HEK293 (cell line): ENCODE measurements around the gene BEND3.
A peak's percentile ranks its signal among the peaks of the same experiment; 100 is the strongest.

Experiments
- CTCF ChIA-PET: fragments of 350-600 bp; formaldehyde crosslinking; extraction: SDS; loops from one replicate; lab custom pipeline; 2021; ENCODE audit warnings: antibody characterized with exemption; lab: Yijun Ruan, JAX
- POLR2A ChIA-PET: fragments of 300-600 bp; formaldehyde crosslinking; extraction: SDS; loops from one replicate; lab custom pipeline; 2020; ENCODE audit warnings: antibody characterized with exemption, inconsistent platforms; lab: Yijun Ruan, JAX
- H3K27ac ChIP-seq: fragments of 200-500 bp; sonication (Bioruptor generic); 2 replicates; pipeline ENCODE4 v1.5.1; 2014; ENCODE audit warnings: low read depth, low read length, control low read depth, inconsistent platforms; ENCODE audit errors: extremely low read depth
- H3K36me3 ChIP-seq, 2 experiments: fragments of 200-500 bp in 1 of 2; sonication (Bioruptor generic) in 1 of 2; 1 replicate in 1 of 2; 2 replicates in 1 of 2; pipeline ENCODE4 v1.5.1; 2014 to 2017; ENCODE audit warnings: inconsistent platforms in 2 of 2, low read length in 2 of 2; ENCODE audit not compliant: control insufficient read depth in 2 of 2, insufficient read depth in 1 of 2
- H3K4me1 ChIP-seq: fragments of 200-500 bp; sonication (Bioruptor generic); 2 replicates; pipeline ENCODE4 v1.5.1; 2014; ENCODE audit warnings: mild to moderate bottlenecking, low read length, inconsistent platforms; ENCODE audit not compliant: control insufficient read depth, insufficient read depth
- H3K4me3 ChIP-seq: 2 replicates; pipeline ENCODE4 v1.5.1; 2011; ENCODE audit warnings: low read depth, mild to moderate bottlenecking, control low read depth, low read length, moderate library complexity
- H3K9me3 ChIP-seq: fragments of 200-500 bp; sonication (Bioruptor generic); 2 replicates; pipeline ENCODE4 v1.5.1; 2014; ENCODE audit warnings: low read depth, low read length, inconsistent platforms; ENCODE audit not compliant: control insufficient read depth, insufficient read depth
- GLIS1 ChIP-seq: fragments of 450-650 bp; formaldehyde crosslinking; IDR thresholded peaks from 2 replicates; pipeline ENCODE4 v1.5.1; 2016; ENCODE audit warnings: missing biosample characterization, missing genetic modification characterization
- HOXA7 ChIP-seq: sonication (generic); formaldehyde crosslinking; IDR thresholded peaks from 2 replicates; pipeline ENCODE4 v1.8.1; 2022; ENCODE audit warnings: missing genetic modification reagents, borderline replicate concordance
- KLF10 ChIP-seq: fragments of 450-650 bp; IDR thresholded peaks from 2 replicates; pipeline ENCODE4 v1.5.1; 2018; ENCODE audit warnings: missing biosample characterization, mild to moderate bottlenecking, missing genetic modification characterization
- KLF9 ChIP-seq: fragments of 450-650 bp; formaldehyde crosslinking; IDR thresholded peaks from 2 replicates; pipeline ENCODE4 v1.5.1; 2016; ENCODE audit warnings: missing biosample characterization, missing genetic modification characterization, low read depth
- MZF1 ChIP-seq: fragments of 450-650 bp; formaldehyde crosslinking; IDR thresholded peaks from 2 replicates; pipeline ENCODE4 v1.5.1; 2017; ENCODE audit warnings: missing biosample characterization, missing genetic modification characterization, borderline replicate concordance
- SCRT1 ChIP-seq: fragments of 450-650 bp; formaldehyde crosslinking; IDR thresholded peaks from 2 replicates; pipeline ENCODE4 v1.5.1; 2016; ENCODE audit warnings: missing biosample characterization, missing genetic modification characterization, borderline replicate concordance
- SCRT2 ChIP-seq: fragments of 450-650 bp; formaldehyde crosslinking; IDR thresholded peaks from 2 replicates; pipeline ENCODE4 v1.5.1; 2016; ENCODE audit warnings: missing biosample characterization, missing genetic modification characterization
- ZEB2 ChIP-seq: fragments of 450-650 bp; formaldehyde crosslinking; IDR thresholded peaks from 2 replicates; pipeline ENCODE4 v1.5.1; 2016; ENCODE audit warnings: missing biosample characterization, missing genetic modification characterization
- ZIC2 ChIP-seq: fragments of 450-650 bp; formaldehyde crosslinking; IDR thresholded peaks from 2 replicates; pipeline ENCODE4 v1.5.1; 2016; ENCODE audit warnings: missing biosample characterization, missing genetic modification characterization
- ZNF266 ChIP-seq: fragments of 450-650 bp; formaldehyde crosslinking; IDR thresholded peaks from 2 replicates; pipeline ENCODE4 v1.5.1; 2016; ENCODE audit warnings: missing biosample characterization, missing genetic modification characterization, low read depth
- ZNF292 ChIP-seq: fragments of 450-650 bp; formaldehyde crosslinking; IDR thresholded peaks from 2 replicates; pipeline ENCODE4 v1.5.1; 2016; ENCODE audit warnings: low read depth, missing biosample characterization, missing genetic modification characterization, borderline replicate concordance
- ZNF311 ChIP-seq: fragments of 450-650 bp; formaldehyde crosslinking; IDR thresholded peaks from 2 replicates; pipeline ENCODE4 v1.5.1; 2017; ENCODE audit warnings: missing biosample characterization, missing genetic modification characterization, borderline replicate concordance
- ZNF350 ChIP-seq: fragments of 450-650 bp; formaldehyde crosslinking; IDR thresholded peaks from 2 replicates; pipeline ENCODE4 v1.5.0; 2017; ENCODE audit warnings: missing biosample characterization, mild to moderate bottlenecking, missing genetic modification characterization
- ZNF404 ChIP-seq: fragments of 450-650 bp; formaldehyde crosslinking; IDR thresholded peaks from 2 replicates; pipeline ENCODE4 v1.5.1; 2017; ENCODE audit warnings: missing biosample characterization, missing genetic modification characterization
- ZNF596 ChIP-seq: fragments of 450-650 bp; IDR thresholded peaks from 2 replicates; pipeline ENCODE4 v1.5.0; 2018; ENCODE audit warnings: missing biosample characterization, mild to moderate bottlenecking, missing genetic modification characterization, moderate library complexity
- ZNF664 ChIP-seq: fragments of 450-650 bp; formaldehyde crosslinking; IDR thresholded peaks from 2 replicates; pipeline ENCODE4 v1.5.1; 2016; ENCODE audit warnings: missing biosample characterization, missing genetic modification characterization
- ZNF707 ChIP-seq: fragments of 450-650 bp; formaldehyde crosslinking; IDR thresholded peaks from 2 replicates; pipeline ENCODE4 v1.5.1; 2016; ENCODE audit warnings: missing biosample characterization, missing genetic modification characterization
- ZNF791 ChIP-seq: fragments of 450-650 bp; formaldehyde crosslinking; IDR thresholded peaks from 2 replicates; pipeline ENCODE4 v1.5.1; 2016; ENCODE audit warnings: missing biosample characterization, missing genetic modification characterization
- ZSCAN16 ChIP-seq: fragments of 450-650 bp; formaldehyde crosslinking; IDR thresholded peaks from 2 replicates; pipeline ENCODE4 v1.5.1; 2016; ENCODE audit warnings: missing biosample characterization, missing genetic modification characterization
- TF ChIP-seq, protein P1 (sequence below): fragments of 450-650 bp; formaldehyde crosslinking; IDR thresholded peaks from 2 replicates; pipeline ENCODE4 v1.5.1; 2016; ENCODE audit warnings: missing biosample characterization, missing genetic modification characterization, borderline replicate concordance
- TF ChIP-seq, protein P2 (sequence below): fragments of 450-650 bp; formaldehyde crosslinking; IDR thresholded peaks from 2 replicates; pipeline ENCODE4 v1.5.1; 2016; ENCODE audit warnings: missing biosample characterization, missing genetic modification characterization
- TF ChIP-seq, protein P3 (sequence below): fragments of 450-650 bp; formaldehyde crosslinking; IDR thresholded peaks from 2 replicates; pipeline ENCODE4 v1.5.1; 2016; ENCODE audit warnings: missing biosample characterization, missing genetic modification characterization, low read depth
- TF ChIP-seq, protein P4 (sequence below): fragments of 450-650 bp; formaldehyde crosslinking; IDR thresholded peaks from 2 replicates; pipeline ENCODE4 v1.5.1; 2016; ENCODE audit warnings: missing biosample characterization, missing genetic modification characterization, borderline replicate concordance
- TF ChIP-seq, protein P5 (sequence below): fragments of 450-650 bp; formaldehyde crosslinking; IDR thresholded peaks from 2 replicates; pipeline ENCODE4 v1.5.1; 2016; ENCODE audit warnings: missing biosample characterization, missing genetic modification characterization
- TF ChIP-seq, protein P6 (sequence below): sonication (generic); formaldehyde crosslinking; IDR thresholded peaks from 2 replicates; pipeline ENCODE4 v1.8.1; 2022; ENCODE audit warnings: mild to moderate bottlenecking, moderate library complexity, missing genetic modification reagents
- TF ChIP-seq, protein P7 (sequence below): fragments of 450-650 bp; IDR thresholded peaks from 2 replicates; pipeline ENCODE4 v1.5.1; 2018; ENCODE audit warnings: missing biosample characterization, mild to moderate bottlenecking, missing genetic modification characterization

The BEND3 gene

DNA sequence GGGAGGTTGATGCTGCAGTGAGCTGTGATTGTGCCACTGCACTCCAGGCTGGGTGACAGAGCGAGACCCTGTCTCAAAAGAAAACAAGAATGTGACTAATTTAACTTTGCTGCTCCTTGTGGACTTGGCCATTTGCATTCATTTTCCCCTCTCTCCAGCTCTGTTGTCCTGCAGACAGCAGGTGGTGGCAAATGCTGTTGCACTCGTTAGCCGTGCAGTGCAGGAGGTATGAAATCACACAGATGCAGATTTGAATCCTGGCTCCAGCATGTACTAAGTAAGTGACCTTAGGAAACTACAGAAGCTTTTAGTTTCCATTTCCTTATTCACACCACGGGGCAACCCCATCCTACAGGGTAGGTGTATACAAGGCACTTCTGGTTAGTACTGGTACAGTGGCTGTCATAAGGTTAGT, 9.6 kb upstream of the BEND3 start:
- no peak overlapping the region for H3K27ac ChIP-seq
- TF ChIP-seq GLIS1, result peak; percentile 84
- TF ChIP-seq ZNF350 (tag by site-specific recombination), result no peak
- TF ChIP-seq, protein P1, sequence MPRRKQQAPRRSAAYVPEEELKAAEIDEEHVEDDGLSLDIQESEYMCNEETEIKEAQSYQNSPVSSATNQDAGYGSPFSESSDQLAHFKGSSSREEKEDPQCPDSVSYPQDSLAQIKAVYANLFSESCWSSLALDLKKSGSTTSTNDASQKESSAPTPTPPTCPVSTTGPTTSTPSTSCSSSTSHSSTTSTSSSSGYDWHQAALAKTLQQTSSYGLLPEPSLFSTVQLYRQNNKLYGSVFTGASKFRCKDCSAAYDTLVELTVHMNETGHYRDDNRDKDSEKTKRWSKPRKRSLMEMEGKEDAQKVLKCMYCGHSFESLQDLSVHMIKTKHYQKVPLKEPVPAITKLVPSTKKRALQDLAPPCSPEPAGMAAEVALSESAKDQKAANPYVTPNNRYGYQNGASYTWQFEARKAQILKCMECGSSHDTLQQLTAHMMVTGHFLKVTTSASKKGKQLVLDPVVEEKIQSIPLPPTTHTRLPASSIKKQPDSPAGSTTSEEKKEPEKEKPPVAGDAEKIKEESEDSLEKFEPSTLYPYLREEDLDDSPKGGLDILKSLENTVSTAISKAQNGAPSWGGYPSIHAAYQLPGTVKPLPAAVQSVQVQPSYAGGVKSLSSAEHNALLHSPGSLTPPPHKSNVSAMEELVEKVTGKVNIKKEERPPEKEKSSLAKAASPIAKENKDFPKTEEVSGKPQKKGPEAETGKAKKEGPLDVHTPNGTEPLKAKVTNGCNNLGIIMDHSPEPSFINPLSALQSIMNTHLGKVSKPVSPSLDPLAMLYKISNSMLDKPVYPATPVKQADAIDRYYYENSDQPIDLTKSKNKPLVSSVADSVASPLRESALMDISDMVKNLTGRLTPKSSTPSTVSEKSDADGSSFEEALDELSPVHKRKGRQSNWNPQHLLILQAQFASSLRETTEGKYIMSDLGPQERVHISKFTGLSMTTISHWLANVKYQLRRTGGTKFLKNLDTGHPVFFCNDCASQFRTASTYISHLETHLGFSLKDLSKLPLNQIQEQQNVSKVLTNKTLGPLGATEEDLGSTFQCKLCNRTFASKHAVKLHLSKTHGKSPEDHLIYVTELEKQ (tag by site-specific recombination), result no peak
- no peak for TF ChIP-seq ZNF311 (tag by site-specific recombination)
- no peak for TF ChIP-seq ZNF791
- TF ChIP-seq ZEB2 (tag by site-specific recombination), result no peak
- no peak for TF ChIP-seq KLF10 (tag by site-specific recombination)
- no peak for TF ChIP-seq KLF9 (tag by site-specific recombination)
- TF ChIP-seq, protein P2, sequence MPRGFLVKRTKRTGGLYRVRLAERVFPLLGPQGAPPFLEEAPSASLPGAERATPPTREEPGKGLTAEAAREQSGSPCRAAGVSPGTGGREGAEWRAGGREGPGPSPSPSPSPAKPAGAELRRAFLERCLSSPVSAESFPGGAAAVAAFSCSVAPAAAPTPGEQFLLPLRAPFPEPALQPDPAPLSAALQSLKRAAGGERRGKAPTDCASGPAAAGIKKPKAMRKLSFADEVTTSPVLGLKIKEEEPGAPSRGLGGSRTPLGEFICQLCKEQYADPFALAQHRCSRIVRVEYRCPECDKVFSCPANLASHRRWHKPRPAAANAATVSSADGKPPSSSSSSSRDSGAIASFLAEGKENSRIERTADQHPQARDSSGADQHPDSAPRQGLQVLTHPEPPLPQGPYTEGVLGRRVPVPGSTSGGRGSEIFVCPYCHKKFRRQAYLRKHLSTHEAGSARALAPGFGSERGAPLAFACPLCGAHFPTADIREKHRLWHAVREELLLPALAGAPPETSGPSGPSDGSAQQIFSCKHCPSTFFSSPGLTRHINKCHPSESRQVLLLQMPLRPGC, result no peak
- TF ChIP-seq ZSCAN16 (tag by site-specific recombination), result no peak
- no peak for TF ChIP-seq ZNF266 (tag by site-specific recombination)
- TF ChIP-seq ZIC2, result peak; percentile 54
- TF ChIP-seq, protein P3, sequence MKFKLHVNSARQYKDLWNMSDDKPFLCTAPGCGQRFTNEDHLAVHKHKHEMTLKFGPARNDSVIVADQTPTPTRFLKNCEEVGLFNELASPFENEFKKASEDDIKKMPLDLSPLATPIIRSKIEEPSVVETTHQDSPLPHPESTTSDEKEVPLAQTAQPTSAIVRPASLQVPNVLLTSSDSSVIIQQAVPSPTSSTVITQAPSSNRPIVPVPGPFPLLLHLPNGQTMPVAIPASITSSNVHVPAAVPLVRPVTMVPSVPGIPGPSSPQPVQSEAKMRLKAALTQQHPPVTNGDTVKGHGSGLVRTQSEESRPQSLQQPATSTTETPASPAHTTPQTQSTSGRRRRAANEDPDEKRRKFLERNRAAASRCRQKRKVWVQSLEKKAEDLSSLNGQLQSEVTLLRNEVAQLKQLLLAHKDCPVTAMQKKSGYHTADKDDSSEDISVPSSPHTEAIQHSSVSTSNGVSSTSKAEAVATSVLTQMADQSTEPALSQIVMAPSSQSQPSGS (tag by site-specific recombination), result no peak
- no peak for TF ChIP-seq HOXA7 (CRISPR knock-in tag)
- no peak for TF ChIP-seq ZNF664
- TF ChIP-seq ZNF596 (tag by site-specific recombination), result no peak
- TF ChIP-seq, protein P4, sequence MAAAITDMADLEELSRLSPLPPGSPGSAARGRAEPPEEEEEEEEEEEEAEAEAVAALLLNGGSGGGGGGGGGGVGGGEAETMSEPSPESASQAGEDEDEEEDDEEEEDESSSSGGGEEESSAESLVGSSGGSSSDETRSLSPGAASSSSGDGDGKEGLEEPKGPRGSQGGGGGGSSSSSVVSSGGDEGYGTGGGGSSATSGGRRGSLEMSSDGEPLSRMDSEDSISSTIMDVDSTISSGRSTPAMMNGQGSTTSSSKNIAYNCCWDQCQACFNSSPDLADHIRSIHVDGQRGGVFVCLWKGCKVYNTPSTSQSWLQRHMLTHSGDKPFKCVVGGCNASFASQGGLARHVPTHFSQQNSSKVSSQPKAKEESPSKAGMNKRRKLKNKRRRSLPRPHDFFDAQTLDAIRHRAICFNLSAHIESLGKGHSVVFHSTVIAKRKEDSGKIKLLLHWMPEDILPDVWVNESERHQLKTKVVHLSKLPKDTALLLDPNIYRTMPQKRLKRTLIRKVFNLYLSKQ (tag by site-specific recombination), result no peak
- TF ChIP-seq, protein P5, sequence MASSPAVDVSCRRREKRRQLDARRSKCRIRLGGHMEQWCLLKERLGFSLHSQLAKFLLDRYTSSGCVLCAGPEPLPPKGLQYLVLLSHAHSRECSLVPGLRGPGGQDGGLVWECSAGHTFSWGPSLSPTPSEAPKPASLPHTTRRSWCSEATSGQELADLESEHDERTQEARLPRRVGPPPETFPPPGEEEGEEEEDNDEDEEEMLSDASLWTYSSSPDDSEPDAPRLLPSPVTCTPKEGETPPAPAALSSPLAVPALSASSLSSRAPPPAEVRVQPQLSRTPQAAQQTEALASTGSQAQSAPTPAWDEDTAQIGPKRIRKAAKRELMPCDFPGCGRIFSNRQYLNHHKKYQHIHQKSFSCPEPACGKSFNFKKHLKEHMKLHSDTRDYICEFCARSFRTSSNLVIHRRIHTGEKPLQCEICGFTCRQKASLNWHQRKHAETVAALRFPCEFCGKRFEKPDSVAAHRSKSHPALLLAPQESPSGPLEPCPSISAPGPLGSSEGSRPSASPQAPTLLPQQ (tag by site-specific recombination), result no peak
- no peak for TF ChIP-seq ZNF707 (tag by site-specific recombination)
- no peak for TF ChIP-seq ZNF292
- TF ChIP-seq ZNF404 (tag by site-specific recombination), result no peak
- TF ChIP-seq, protein P6, sequence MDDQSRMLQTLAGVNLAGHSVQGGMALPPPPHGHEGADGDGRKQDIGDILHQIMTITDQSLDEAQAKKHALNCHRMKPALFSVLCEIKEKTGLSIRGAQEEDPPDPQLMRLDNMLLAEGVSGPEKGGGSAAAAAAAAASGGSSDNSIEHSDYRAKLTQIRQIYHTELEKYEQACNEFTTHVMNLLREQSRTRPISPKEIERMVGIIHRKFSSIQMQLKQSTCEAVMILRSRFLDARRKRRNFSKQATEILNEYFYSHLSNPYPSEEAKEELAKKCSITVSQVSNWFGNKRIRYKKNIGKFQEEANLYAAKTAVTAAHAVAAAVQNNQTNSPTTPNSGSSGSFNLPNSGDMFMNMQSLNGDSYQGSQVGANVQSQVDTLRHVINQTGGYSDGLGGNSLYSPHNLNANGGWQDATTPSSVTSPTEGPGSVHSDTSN (CRISPR knock-in tag), result no peak
- TF ChIP-seq MZF1 (tag by site-specific recombination), result no peak
- TF ChIP-seq SCRT1 (tag by site-specific recombination), result no peak
- TF ChIP-seq, protein P7, sequence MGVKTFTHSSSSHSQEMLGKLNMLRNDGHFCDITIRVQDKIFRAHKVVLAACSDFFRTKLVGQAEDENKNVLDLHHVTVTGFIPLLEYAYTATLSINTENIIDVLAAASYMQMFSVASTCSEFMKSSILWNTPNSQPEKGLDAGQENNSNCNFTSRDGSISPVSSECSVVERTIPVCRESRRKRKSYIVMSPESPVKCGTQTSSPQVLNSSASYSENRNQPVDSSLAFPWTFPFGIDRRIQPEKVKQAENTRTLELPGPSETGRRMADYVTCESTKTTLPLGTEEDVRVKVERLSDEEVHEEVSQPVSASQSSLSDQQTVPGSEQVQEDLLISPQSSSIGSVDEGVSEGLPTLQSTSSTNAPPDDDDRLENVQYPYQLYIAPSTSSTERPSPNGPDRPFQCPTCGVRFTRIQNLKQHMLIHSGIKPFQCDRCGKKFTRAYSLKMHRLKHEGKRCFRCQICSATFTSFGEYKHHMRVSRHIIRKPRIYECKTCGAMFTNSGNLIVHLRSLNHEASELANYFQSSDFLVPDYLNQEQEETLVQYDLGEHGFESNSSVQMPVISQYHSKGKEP (tag by site-specific recombination), result 0 out of 2 replicates have a peak, but pooled peaks have one; percentile 16
- TF ChIP-seq SCRT2 (tag by site-specific recombination), result peak; percentile 59; the same call in 1 of the 2 replicates
- no peaks in the 10 kb centered on the region for H3K4me1 ChIP-seq
- ChIA-PET POLR2A (interaction anchor here (1.5 kb wide), 1 partner anchor 11 kb away, joined by 5 read pairs; no protein-coding TSS in a partner anchor), CTCF (interaction anchor here (0.5 to 1.7 kb wide), 5 partner anchors 11 to 738 kb away, joined by 3 to 4 read pairs (median 4); no protein-coding TSS in a partner anchor)
- H3K36me3 ChIP-seq, result no peaks in the 10 kb centered on the region
- H3K9me3 ChIP-seq, result no peaks in the 10 kb centered on the region
- no peak overlapping the region for H3K4me3 ChIP-seq
